HepG2 (cell line): ENCODE measurements around the gene CCDC148. TPM values are rescaled to one million over a fixed set of nuclear protein-coding genes. Genes with fewer than 3 reads are reported as not detected.

Experiments
- AHR ChIP-seq: IDR thresholded peaks from 2 replicates; pipeline ENCODE4 v1.6.1; 2018; ENCODE audit warnings: missing genetic modification reagents, missing compliant biosample characterization
- ARNT ChIP-seq: fragments of 450-650 bp; IDR thresholded peaks from 2 replicates; pipeline ENCODE4 v1.6.1; 2017
- CBX2 ChIP-seq, 2 experiments: fragments of 200-600 bp in 1 of 2; sonication (generic); formaldehyde crosslinking in 1 of 2; IDR thresholded peaks; 2 replicates each; pipeline versions ENCODE4 v1.7.0 to v1.8.1; 2018 to 2022; ENCODE audit warnings: low read depth in 2 of 2, low read length in 1 of 2, mild to moderate bottlenecking in 1 of 2, missing genetic modification reagents in 1 of 2
- ERF ChIP-seq: IDR thresholded peaks from 2 replicates; pipeline ENCODE4 v1.6.1; 2018; ENCODE audit warnings: missing biosample characterization, missing genetic modification reagents
- FOXC1 ChIP-seq: sonication (generic); formaldehyde crosslinking; IDR thresholded peaks from 2 replicates; pipeline ENCODE4 v1.8.0; 2022; ENCODE audit warnings: mild to moderate bottlenecking, missing genetic modification reagents, borderline replicate concordance
- MAFG ChIP-seq: sonication (generic); formaldehyde crosslinking; IDR thresholded peaks from 2 replicates; pipeline ENCODE4 v1.5.1; 2020; ENCODE audit warnings: mild to moderate bottlenecking, missing genetic modification reagents
- MZF1 ChIP-seq: sonication (generic); formaldehyde crosslinking; IDR thresholded peaks from 2 replicates; pipeline ENCODE4 v1.8.1; 2023; ENCODE audit warnings: mild to moderate bottlenecking, missing genetic modification reagents, borderline replicate concordance
- RAD21 ChIP-seq: fragments of 450-650 bp; formaldehyde crosslinking; IDR thresholded peaks from 2 replicates; pipeline ENCODE4 v1.5.0; 2020; ENCODE audit warnings: mild to moderate bottlenecking
- SMAD1 ChIP-seq: sonication (generic); formaldehyde crosslinking; IDR thresholded peaks from 2 replicates; pipeline ENCODE4 v1.4.0; 2020; ENCODE audit warnings: missing genetic modification reagents, low read depth, mild to moderate bottlenecking, borderline replicate concordance
- SP5 ChIP-seq: IDR thresholded peaks from 2 replicates; pipeline ENCODE4 v1.6.1; 2016; ENCODE audit warnings: low read depth, borderline replicate concordance
- SRSF9 ChIP-seq: fragments of 200-400 bp; formaldehyde crosslinking; IDR thresholded peaks from 2 replicates; pipeline ENCODE4 v1.6.1; 2018; ENCODE audit warnings: borderline replicate concordance, mild to moderate bottlenecking, low read depth, low read length; ENCODE audit not compliant: insufficient read depth, poor library complexity, severe bottlenecking
- ZNF468 ChIP-seq: sonication (generic); formaldehyde crosslinking; IDR thresholded peaks from 2 replicates; pipeline ENCODE4 v1.8.0; 2022; ENCODE audit warnings: mild to moderate bottlenecking, moderate library complexity, missing genetic modification reagents
- ZNF709 ChIP-seq: sonication (generic); formaldehyde crosslinking; IDR thresholded peaks from 2 replicates; pipeline ENCODE4 v1.5.0; 2020; ENCODE audit warnings: mild to moderate bottlenecking, missing genetic modification reagents
- ZNF879 ChIP-seq: sonication (generic); formaldehyde crosslinking; IDR thresholded peaks from 2 replicates; pipeline ENCODE4 v1.8.1; 2023; ENCODE audit warnings: missing genetic modification reagents
- polyA plus RNA-seq, 8 experiments: library from polyadenylated mRNA; depleted of rRNA in 3 of 8; stranded (reverse) in 7 of 8; unstranded in 1 of 8; fragments of >200 nt; fragmentation: Illumina TruSeq in 4 of 8; extraction: Trizol in 4 of 8; gene quantifications; 2 replicates each; pipeline versions ENCODE4 v1.2.1 to v1.2.3, GENCODE V29; 2011 to 2016; ENCODE audit warnings: low read depth in 4 of 8, missing spikeins in 1 of 8, mixed read lengths in 1 of 8; ENCODE audit not compliant: insufficient read depth in 1 of 8
- total RNA-seq, 5 experiments: library from RNA; depleted of rRNA; stranded (reverse); fragments of >200 nt; fragmentation: Illumina TruSeq; extraction: Trizol; gene quantifications; 2 replicates each; pipeline ENCODE4 v1.2.3, GENCODE V29; 2016; ENCODE audit warnings: low read depth in 1 of 5
- TF ChIP-seq, protein P1 (sequence below): sonication (generic); formaldehyde crosslinking; IDR thresholded peaks from 2 replicates; pipeline ENCODE4 v1.4.0; 2020; ENCODE audit warnings: missing genetic modification reagents
- TF ChIP-seq, protein P2 (sequence below): sonication (generic); formaldehyde crosslinking; conservative IDR thresholded peaks from 2 replicates; pipeline ENCODE4 v1.4.0; 2020; ENCODE audit warnings: missing genetic modification reagents
- TF ChIP-seq, protein P3 (sequence below): sonication (generic); formaldehyde crosslinking; IDR thresholded peaks from 2 replicates; pipeline ENCODE4 v1.5.1; 2020; ENCODE audit warnings: mild to moderate bottlenecking, missing genetic modification reagents
- TF ChIP-seq, protein P4 (sequence below): sonication (generic); formaldehyde crosslinking; IDR thresholded peaks from 2 replicates; pipeline ENCODE4 v1.8.1; 2023; ENCODE audit warnings: mild to moderate bottlenecking, missing genetic modification reagents

Gene CCDC148
- total and polyA plus RNA-seq, 2 of the 13 experiments (the other 11 are each of a cell fraction or from before 2014, with no cell fraction given), result 0.30 to 0.49 TPM

DNA sequence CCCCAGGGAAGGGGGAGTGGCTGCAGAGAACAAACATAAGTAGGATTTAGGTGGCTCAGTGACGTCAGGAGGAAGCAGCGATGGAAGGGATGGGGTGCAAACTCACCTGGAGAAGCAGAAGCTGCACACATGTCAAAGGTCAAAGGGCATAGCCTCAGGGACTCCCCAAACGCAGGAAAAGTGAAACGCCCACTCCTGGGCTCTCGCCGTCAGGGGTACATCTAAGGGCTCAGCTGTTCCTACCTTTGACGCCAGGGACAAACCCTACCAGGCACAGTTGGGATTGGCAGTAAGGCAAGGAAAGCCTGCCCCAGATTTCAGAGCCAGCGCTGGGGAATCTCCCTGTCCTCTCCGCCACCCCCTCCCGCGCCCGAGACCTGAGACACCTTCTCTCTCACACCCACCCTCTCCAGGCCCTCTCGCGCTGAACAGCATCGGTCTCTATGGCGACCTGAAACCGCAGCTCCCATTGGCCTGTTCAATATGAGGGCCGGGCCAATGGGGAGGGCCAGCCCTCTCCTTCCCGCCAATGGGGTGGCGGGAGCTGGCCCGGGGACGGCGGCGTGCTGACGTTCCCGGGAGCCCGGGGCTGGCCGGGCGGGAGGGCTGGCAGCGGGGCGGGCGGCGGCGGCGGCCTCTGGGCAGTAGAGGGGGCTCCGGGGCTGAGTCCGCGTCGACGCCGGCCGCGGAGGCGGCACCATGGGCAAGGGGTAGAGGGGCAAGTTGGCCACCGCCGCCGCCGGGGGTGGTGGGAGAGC lies at the start of gene CCDC148, which contains the start of gene PKP4 (continued):
- TF ChIP-seq MZF1 (CRISPR knock-in tag) (no peak), ZNF879 (CRISPR knock-in tag) (no peak), MAFG (no peak), SRSF9 (no peak), ZNF468 (no peak), ERF (CRISPR knock-in tag) (0 out of 2 replicates have a peak, but pooled peaks have one; percentile 21), SP5 (CRISPR knock-in tag) (no peak), ZNF709 (CRISPR knock-in tag) (no peak; the same call in 1 of the 2 replicates), AHR (CRISPR knock-in tag) (no peak), FOXC1 (CRISPR knock-in tag) (no peak; the same call in 1 of the 2 replicates), ARNT (no peak), SMAD1 (no peak), RAD21 (CRISPR knock-in tag) (no peak), CBX2 (IDR thresholded peaks at IDR 0.05; ENCODE audit: low read depth, low read length) (no peak), CBX2 (CRISPR knock-in tag; IDR thresholded peaks at IDR 0.05; ENCODE audit: low read depth) (no peak)
- TF ChIP-seq, protein P1, sequence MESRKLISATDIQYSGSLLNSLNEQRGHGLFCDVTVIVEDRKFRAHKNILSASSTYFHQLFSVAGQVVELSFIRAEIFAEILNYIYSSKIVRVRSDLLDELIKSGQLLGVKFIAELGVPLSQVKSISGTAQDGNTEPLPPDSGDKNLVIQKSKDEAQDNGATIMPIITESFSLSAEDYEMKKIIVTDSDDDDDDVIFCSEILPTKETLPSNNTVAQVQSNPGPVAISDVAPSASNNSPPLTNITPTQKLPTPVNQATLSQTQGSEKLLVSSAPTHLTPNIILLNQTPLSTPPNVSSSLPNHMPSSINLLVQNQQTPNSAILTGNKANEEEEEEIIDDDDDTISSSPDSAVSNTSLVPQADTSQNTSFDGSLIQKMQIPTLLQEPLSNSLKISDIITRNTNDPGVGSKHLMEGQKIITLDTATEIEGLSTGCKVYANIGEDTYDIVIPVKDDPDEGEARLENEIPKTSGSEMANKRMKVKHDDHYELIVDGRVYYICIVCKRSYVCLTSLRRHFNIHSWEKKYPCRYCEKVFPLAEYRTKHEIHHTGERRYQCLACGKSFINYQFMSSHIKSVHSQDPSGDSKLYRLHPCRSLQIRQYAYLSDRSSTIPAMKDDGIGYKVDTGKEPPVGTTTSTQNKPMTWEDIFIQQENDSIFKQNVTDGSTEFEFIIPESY, result no peak
- TF ChIP-seq, protein P2, sequence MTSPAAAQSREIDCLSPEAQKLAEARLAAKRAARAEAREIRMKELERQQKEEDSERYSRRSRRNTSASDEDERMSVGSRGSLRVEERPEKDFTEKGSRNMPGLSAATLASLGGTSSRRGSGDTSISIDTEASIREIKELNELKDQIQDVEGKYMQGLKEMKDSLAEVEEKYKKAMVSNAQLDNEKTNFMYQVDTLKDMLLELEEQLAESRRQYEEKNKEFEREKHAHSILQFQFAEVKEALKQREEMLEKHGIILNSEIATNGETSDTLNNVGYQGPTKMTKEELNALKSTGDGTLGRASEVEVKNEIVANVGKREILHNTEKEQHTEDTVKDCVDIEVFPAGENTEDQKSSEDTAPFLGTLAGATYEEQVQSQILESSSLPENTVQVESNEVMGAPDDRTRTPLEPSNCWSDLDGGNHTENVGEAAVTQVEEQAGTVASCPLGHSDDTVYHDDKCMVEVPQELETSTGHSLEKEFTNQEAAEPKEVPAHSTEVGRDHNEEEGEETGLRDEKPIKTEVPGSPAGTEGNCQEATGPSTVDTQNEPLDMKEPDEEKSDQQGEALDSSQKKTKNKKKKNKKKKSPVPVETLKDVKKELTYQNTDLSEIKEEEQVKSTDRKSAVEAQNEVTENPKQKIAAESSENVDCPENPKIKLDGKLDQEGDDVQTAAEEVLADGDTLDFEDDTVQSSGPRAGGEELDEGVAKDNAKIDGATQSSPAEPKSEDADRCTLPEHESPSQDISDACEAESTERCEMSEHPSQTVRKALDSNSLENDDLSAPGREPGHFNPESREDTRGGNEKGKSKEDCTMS (CRISPR knock-in tag), result no peak
- TF ChIP-seq, protein P3, sequence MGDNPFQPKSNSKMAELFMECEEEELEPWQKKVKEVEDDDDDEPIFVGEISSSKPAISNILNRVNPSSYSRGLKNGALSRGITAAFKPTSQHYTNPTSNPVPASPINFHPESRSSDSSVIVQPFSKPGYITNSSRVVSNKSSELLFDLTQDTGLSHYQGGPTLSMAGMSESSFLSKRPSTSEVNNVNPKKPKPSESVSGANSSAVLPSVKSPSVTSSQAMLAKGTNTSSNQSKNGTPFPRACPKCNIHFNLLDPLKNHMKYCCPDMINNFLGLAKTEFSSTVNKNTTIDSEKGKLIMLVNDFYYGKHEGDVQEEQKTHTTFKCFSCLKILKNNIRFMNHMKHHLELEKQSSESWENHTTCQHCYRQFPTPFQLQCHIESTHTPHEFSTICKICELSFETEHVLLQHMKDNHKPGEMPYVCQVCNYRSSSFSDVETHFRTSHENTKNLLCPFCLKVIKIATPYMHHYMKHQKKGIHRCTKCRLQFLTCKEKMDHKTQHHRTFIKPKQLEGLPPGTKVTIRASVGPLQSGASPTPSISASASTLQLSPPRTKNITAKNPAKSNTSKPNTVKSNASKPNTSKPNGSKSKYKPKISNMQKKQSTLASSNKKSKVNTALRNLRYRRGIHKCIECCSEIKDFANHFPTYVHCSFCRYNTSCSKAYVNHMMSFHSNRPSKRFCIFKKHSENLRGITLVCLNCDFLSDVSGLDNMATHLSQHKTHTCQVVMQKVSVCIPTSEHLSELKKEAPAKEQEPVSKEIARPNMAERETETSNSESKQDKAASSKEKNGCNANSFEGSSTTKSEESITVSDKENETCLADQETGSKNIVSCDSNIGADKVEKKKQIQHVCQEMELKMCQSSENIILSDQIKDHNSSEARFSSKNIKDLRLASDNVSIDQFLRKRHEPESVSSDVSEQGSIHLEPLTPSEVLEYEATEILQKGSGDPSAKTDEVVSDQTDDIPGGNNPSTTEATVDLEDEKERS (CRISPR knock-in tag), result no peak
- TF ChIP-seq, protein P4, sequence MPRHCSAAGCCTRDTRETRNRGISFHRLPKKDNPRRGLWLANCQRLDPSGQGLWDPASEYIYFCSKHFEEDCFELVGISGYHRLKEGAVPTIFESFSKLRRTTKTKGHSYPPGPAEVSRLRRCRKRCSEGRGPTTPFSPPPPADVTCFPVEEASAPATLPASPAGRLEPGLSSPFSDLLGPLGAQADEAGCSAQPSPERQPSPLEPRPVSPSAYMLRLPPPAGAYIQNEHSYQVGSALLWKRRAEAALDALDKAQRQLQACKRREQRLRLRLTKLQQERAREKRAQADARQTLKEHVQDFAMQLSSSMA (CRISPR knock-in tag), result no peak
